SU-DHL-6 (cell line): ENCODE measurements around the gene CLIC5.

Experiments used
- H2AFZ ChIP-seq: fragments of 200-600 bp; sonication (generic); 2 replicates; pipeline ENCODE4 v1.6.1; 2014; ENCODE audit warnings: low read depth, mild to moderate bottlenecking, moderate library complexity, mixed read lengths, antibody characterized with exemption, low read length; ENCODE audit not compliant: severe bottlenecking
- H3F3A ChIP-seq: fragments of 200-600 bp; shearing (Covaris generic); 2 replicates; pipeline ENCODE4 v1.6.0; 2016; ENCODE audit warnings: antibody characterized with exemption, mild to moderate bottlenecking; ENCODE audit not compliant: insufficient read depth
- H3K27ac ChIP-seq: fragments of 200-600 bp; sonication (generic); 2 replicates; pipeline ENCODE4 v1.5.1; 2016; ENCODE audit warnings: low read depth, mild to moderate bottlenecking, low read length, moderate library complexity, mixed read lengths
- H3K27me3 ChIP-seq: fragments of 200-600 bp; sonication (generic), shearing (Covaris generic); 2 replicates; pipeline ENCODE4 v1.6.0; 2014; ENCODE audit warnings: mild to moderate bottlenecking, low read length
- H3K36me3 ChIP-seq: fragments of 200-600 bp; sonication (generic); 2 replicates; pipeline ENCODE4 v1.6.1; 2014; ENCODE audit warnings: mild to moderate bottlenecking, low read length, mixed read lengths
- H3K4me2 ChIP-seq: fragments of 300-600, 200-600 bp; shearing (Covaris generic), sonication (generic); 2 replicates; pipeline ENCODE4 v1.6.0; 2014; ENCODE audit warnings: low read length, low read depth, mild to moderate bottlenecking; ENCODE audit not compliant: poor library complexity, severe bottlenecking
- H3K4me3 ChIP-seq: fragments of 200-600 bp; sonication (generic); 2 replicates; pipeline ENCODE4 v1.5.1; 2014; ENCODE audit warnings: antibody characterized with exemption, low read length, mild to moderate bottlenecking, mixed read lengths; ENCODE audit not compliant: insufficient read depth, poor library complexity, severe bottlenecking
- H3K79me2 ChIP-seq: fragments of 200-600 bp; sonication (generic); 2 replicates; pipeline ENCODE4 v1.6.1; 2014; ENCODE audit warnings: mild to moderate bottlenecking, low read length, moderate library complexity; ENCODE audit not compliant: insufficient read depth
- H3K9ac ChIP-seq: fragments of 200-600 bp; sonication (generic); 2 replicates; pipeline ENCODE4 v1.7.0; 2014; ENCODE audit warnings: mild to moderate bottlenecking, low read length
- H3K9me2 ChIP-seq: fragments of 200-600 bp; sonication (generic); replicated peaks from 2 replicates; pipeline ENCODE4 v1.6.1; 2014; ENCODE audit warnings: low read length; ENCODE audit not compliant: insufficient read depth
- H3K9me3 ChIP-seq: fragments of 200-600 bp; sonication (generic); 2 replicates; pipeline ENCODE4 v1.6.1; 2014; ENCODE audit warnings: low read length, mixed read lengths; ENCODE audit not compliant: insufficient read depth
- H4K20me1 ChIP-seq: fragments of 200-600 bp; sonication (generic); 2 replicates; pipeline ENCODE4 v1.6.1; 2014; ENCODE audit warnings: low read depth, mild to moderate bottlenecking, antibody characterized with exemption, low read length, moderate library complexity, mixed read lengths
- CTCF ChIP-seq: fragments of 200-600 bp; sonication (generic); IDR thresholded peaks from one replicate; pipeline ENCODE4 v1.5.1; 2017; ENCODE audit warnings: antibody characterized with exemption, mild to moderate bottlenecking, low read length, moderate library complexity; ENCODE audit not compliant: insufficient read depth, poor library complexity, severe bottlenecking
- EZH2phosphoT487 ChIP-seq: fragments of 200-600 bp; sonication (generic), shearing (Covaris generic); conservative IDR thresholded peaks from 2 replicates; pipeline ENCODE4 v1.6.1; 2018; ENCODE audit warnings: mild to moderate bottlenecking, antibody characterized with exemption, low read length, moderate library complexity, mixed read lengths

CLIC5 gene

DNA sequence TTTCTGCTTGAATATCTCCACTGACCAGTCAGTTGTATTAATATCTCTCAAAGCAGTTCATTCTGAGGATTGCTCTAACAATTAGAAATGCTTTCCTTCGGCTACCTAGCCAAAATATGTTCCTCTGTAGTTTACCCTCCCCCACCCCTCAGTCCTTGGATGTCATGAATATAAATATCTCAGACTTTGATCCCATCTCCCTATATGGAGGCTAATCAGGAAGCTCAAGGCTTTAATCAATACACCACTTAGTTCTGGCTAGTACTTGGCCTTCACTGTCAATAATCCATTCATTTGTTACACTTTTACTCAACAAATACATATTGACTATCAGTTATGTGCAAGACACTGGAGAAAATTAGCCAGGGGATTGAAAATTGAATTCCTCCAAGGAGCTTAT lies 60.1 kb downstream of the CLIC5 start:
- H3K9me3 ChIP-seq, result no peaks in the 10 kb centered on the region
- no peak overlapping the region for H3K4me2 ChIP-seq
- no peaks in the 10 kb centered on the region for H3K9me2 ChIP-seq
- H3K4me3 ChIP-seq, result no peak overlapping the region
- H3K36me3 ChIP-seq, result no peaks in the 10 kb centered on the region
- no peaks in the 10 kb centered on the region for H3K79me2 ChIP-seq
- no peak overlapping the region for H2AFZ ChIP-seq
- H3K27ac ChIP-seq, result no peak overlapping the region
- TF ChIP-seq CTCF, result no peak
- TF ChIP-seq EZH2phosphoT487, result no peak
- no peak overlapping the region for H3K9ac ChIP-seq
- no peaks in the 10 kb centered on the region for H3F3A ChIP-seq
- H4K20me1 ChIP-seq, result no peaks in the 10 kb centered on the region
- H3K27me3 ChIP-seq, result no peaks in the 10 kb centered on the region

DNA sequence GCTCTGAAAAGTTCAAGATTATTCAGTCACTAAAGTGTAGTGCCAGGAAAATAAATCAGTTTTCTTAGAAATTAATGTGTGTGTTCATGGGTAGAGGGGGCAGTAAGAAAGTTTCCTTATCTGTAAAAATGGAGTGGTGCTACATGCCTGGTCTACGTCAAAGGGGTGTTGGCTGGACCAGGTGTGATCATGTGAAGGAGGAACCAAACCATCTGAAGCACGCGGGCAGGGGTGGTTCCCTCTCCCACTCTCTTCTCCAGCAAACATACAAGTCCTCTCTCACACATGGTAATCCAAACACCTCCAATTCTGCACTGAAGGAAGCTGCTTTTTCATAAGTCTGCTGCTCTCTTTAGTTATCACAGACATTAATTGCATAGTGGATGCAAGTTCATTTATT lies 63.1 kb downstream of the CLIC5 start:
- Histone ChIP-seq H3K79me2 (no peaks in the 10 kb centered on the region), H2AFZ (no peak overlapping the region), H3K4me2 (no peak overlapping the region), H3K36me3 (no peaks in the 10 kb centered on the region), H3K9me2 (no peaks in the 10 kb centered on the region), H3K9me3 (no peaks in the 10 kb centered on the region), H3K9ac (no peak overlapping the region), H3K4me3 (no peak overlapping the region), H3K27me3 (no peaks in the 10 kb centered on the region), H4K20me1 (no peaks in the 10 kb centered on the region), H3F3A (no peaks in the 10 kb centered on the region), H3K27ac (no peak overlapping the region)
- TF ChIP-seq CTCF (no peak), EZH2phosphoT487 (no peak)

- Histone ChIP-seq H3K79me2 (no peaks in the 10 kb centered on the region), H3K9me3 (no peaks in the 10 kb centered on the region), H2AFZ (no peak overlapping the region), H3F3A (no peaks in the 10 kb centered on the region), H3K36me3 (no peaks in the 10 kb centered on the region), H3K9ac (no peak overlapping the region), H4K20me1 (no peaks in the 10 kb centered on the region), H3K27me3 (no peaks in the 10 kb centered on the region), H3K27ac (no peak overlapping the region), H3K4me2 (no peak overlapping the region), H3K4me3 (no peak overlapping the region), H3K9me2 (no peaks in the 10 kb centered on the region)
- TF ChIP-seq EZH2phosphoT487 (no peak), CTCF (no peak)
Observed at GRCh38 chr6:45952168-45952529, 63.5 kb downstream of the CLIC5 start.
